ENCODE measurements around the gene IFT74.
A peak's percentile ranks its signal among the peaks of the same experiment; 100 is the strongest.

Gene IFT74

GRCh38 chr9:26946753-26947727 lies 9.2 kb upstream of the IFT74 start, which contains the start of gene PLAA:
TSS of gene PLAA (minus strand) at chr9:26947242. CDS start at chr9:26947045, 197 bp downstream.
- H3K4me1 ChIP-seq (ENCODE audit: control insufficient read depth, insufficient read depth, low read length), result peaks cover 22% of the 10 kb centered on the region
- H3K36me3 ChIP-seq (ENCODE audit: control insufficient read depth, insufficient read depth, low read length, severe bottlenecking), result no peaks in the 10 kb centered on the region
- DNase-seq (ENCODE audit: low read depth), result peak; percentile 96
- H3K27me3 ChIP-seq (replicated peaks; ENCODE audit: control insufficient read depth, insufficient read depth, low read length), result no peaks in the 10 kb centered on the region
- peak within 1 kb of the TSS; percentile 94 for H3K4me3 ChIP-seq (ENCODE audit: low read length)
- no peaks in the 10 kb centered on the region for H3K9me3 ChIP-seq (ENCODE audit: control insufficient read depth, low read length)
- peak within 1 kb of the TSS; percentile 98 for H3K9ac ChIP-seq (ENCODE audit: low read length)

GRCh38 chr9:26947736-26948135 lies 8.5 kb upstream of the IFT74 start:
- Histone ChIP-seq H3K4me3 (ENCODE audit: low read length) (peak overlapping the region; percentile 94), H3K27me3 (replicated peaks; ENCODE audit: control insufficient read depth, insufficient read depth, low read length) (no peaks in the 10 kb centered on the region), H3K9me3 (ENCODE audit: control insufficient read depth, low read length) (no peaks in the 10 kb centered on the region), H3K9ac (ENCODE audit: low read length) (peak overlapping the region; percentile 98), H3K4me1 (ENCODE audit: control insufficient read depth, insufficient read depth, low read length) (peaks cover 22% of the 10 kb centered on the region), H3K36me3 (ENCODE audit: control insufficient read depth, insufficient read depth, low read length, severe bottlenecking) (no peaks in the 10 kb centered on the region)
- DNase-seq (ENCODE audit: low read depth), result peak; percentile 34

- H3K4me3 ChIP-seq (ENCODE audit: low read length), result no peak overlapping the region
- H3K36me3 ChIP-seq (ENCODE audit: control insufficient read depth, insufficient read depth, low read length, severe bottlenecking), result no peaks in the 10 kb centered on the region
- DNase-seq (ENCODE audit: low read depth), result no peak
- no peaks in the 10 kb centered on the region for H3K27me3 ChIP-seq (replicated peaks; ENCODE audit: control insufficient read depth, insufficient read depth, low read length)
- no peaks in the 10 kb centered on the region for H3K9me3 ChIP-seq (ENCODE audit: control insufficient read depth, low read length)
- H3K4me1 ChIP-seq (ENCODE audit: control insufficient read depth, insufficient read depth, low read length), result peaks cover 17% of the 10 kb centered on the region
- H3K9ac ChIP-seq (ENCODE audit: low read length), result no peak overlapping the region
Measured at GRCh38 chr9:26949637-26950069, 6.6 kb upstream of the IFT74 start.

- no peaks in the 10 kb centered on the region for H3K27me3 ChIP-seq (replicated peaks; ENCODE audit: control insufficient read depth, insufficient read depth, low read length)
- DNase-seq (ENCODE audit: low read depth), result no peak
- H3K4me1 ChIP-seq (ENCODE audit: control insufficient read depth, insufficient read depth, low read length), result peaks cover 17% of the 10 kb centered on the region
- no peak overlapping the region for H3K9ac ChIP-seq (ENCODE audit: low read length)
- H3K9me3 ChIP-seq (ENCODE audit: control insufficient read depth, low read length), result no peaks in the 10 kb centered on the region
- no peaks in the 10 kb centered on the region for H3K36me3 ChIP-seq (ENCODE audit: control insufficient read depth, insufficient read depth, low read length, severe bottlenecking)
- no peak overlapping the region for H3K4me3 ChIP-seq (ENCODE audit: low read length)
Measured at GRCh38 chr9:26950521-26950920, 5.7 kb upstream of the IFT74 start.

GRCh38 chr9:26951794-26952193 lies 4.4 kb upstream of the IFT74 start:
- peak; percentile 7 for DNase-seq (ENCODE audit: low read depth)
- Histone ChIP-seq H3K27me3 (replicated peaks; ENCODE audit: control insufficient read depth, insufficient read depth, low read length) (no peaks in the 10 kb centered on the region), H3K4me3 (ENCODE audit: low read length) (no peak overlapping the region), H3K9me3 (ENCODE audit: control insufficient read depth, low read length) (no peaks in the 10 kb centered on the region), H3K4me1 (ENCODE audit: control insufficient read depth, insufficient read depth, low read length) (peaks cover 16% of the 10 kb centered on the region), H3K36me3 (ENCODE audit: control insufficient read depth, insufficient read depth, low read length, severe bottlenecking) (no peaks in the 10 kb centered on the region), H3K9ac (ENCODE audit: low read length) (no peak overlapping the region)

- Histone ChIP-seq H3K9ac (ENCODE audit: low read length) (no peak overlapping the region), H3K4me1 (ENCODE audit: control insufficient read depth, insufficient read depth, low read length) (peaks cover 14% of the 10 kb centered on the region), H3K9me3 (ENCODE audit: control insufficient read depth, low read length) (no peaks in the 10 kb centered on the region), H3K27me3 (replicated peaks; ENCODE audit: control insufficient read depth, insufficient read depth, low read length) (no peaks in the 10 kb centered on the region), H3K36me3 (ENCODE audit: control insufficient read depth, insufficient read depth, low read length, severe bottlenecking) (no peaks in the 10 kb centered on the region), H3K4me3 (ENCODE audit: low read length) (no peak overlapping the region)
- DNase-seq (ENCODE audit: low read depth), result no peak
Measured at GRCh38 chr9:26954050-26954508, 2.1 kb upstream of the IFT74 start.

- peak overlapping the region; percentile 95 for H3K9ac ChIP-seq (ENCODE audit: low read length)
Measured at GRCh38 chr9:26955222-26955903, 849 bp upstream of the IFT74 start.

GRCh38 chr9:26956860-26957233 lies 635 bp downstream of the IFT74 start:
- Histone ChIP-seq H3K27me3 (replicated peaks; ENCODE audit: control insufficient read depth, insufficient read depth, low read length) (no peaks in the 10 kb centered on the region), H3K9me3 (ENCODE audit: control insufficient read depth, low read length) (no peaks in the 10 kb centered on the region), H3K4me3 (ENCODE audit: low read length) (peak overlapping the region; percentile 94), H3K9ac (ENCODE audit: low read length) (peak overlapping the region; percentile 95), H3K36me3 (ENCODE audit: control insufficient read depth, insufficient read depth, low read length, severe bottlenecking) (no peaks in the 10 kb centered on the region), H3K4me1 (ENCODE audit: control insufficient read depth, insufficient read depth, low read length) (peaks cover 14% of the 10 kb centered on the region)
- DNase-seq (ENCODE audit: low read depth), result no peak

More at GRCh38 chr9:26955222-26955903, 849 bp upstream of the IFT74 start:
- H3K36me3 ChIP-seq (ENCODE audit: control insufficient read depth, insufficient read depth, low read length, severe bottlenecking), result no peaks in the 10 kb centered on the region
- no peaks in the 10 kb centered on the region for H3K9me3 ChIP-seq (ENCODE audit: control insufficient read depth, low read length)
- H3K4me3 ChIP-seq (ENCODE audit: low read length), result peak overlapping the region; percentile 94
- peak; percentile 16 for DNase-seq (ENCODE audit: low read depth)
- peaks cover 14% of the 10 kb centered on the region for H3K4me1 ChIP-seq (ENCODE audit: control insufficient read depth, insufficient read depth, low read length)
- H3K27me3 ChIP-seq (replicated peaks; ENCODE audit: control insufficient read depth, insufficient read depth, low read length), result no peaks in the 10 kb centered on the region

GRCh38 chr9:26971721-26972120 lies 15.5 kb downstream of the IFT74 start:
- no peaks in the 10 kb centered on the region for H3K9me3 ChIP-seq (ENCODE audit: control insufficient read depth, low read length)
- no peak overlapping the region for H3K9ac ChIP-seq (ENCODE audit: low read length)
- peaks cover 8% of the 10 kb centered on the region for H3K4me1 ChIP-seq (ENCODE audit: control insufficient read depth, insufficient read depth, low read length)
- no peak overlapping the region for H3K4me3 ChIP-seq (ENCODE audit: low read length)
- DNase-seq (ENCODE audit: low read depth), result no peak
- H3K27me3 ChIP-seq (replicated peaks; ENCODE audit: control insufficient read depth, insufficient read depth, low read length), result no peaks in the 10 kb centered on the region
- no peaks in the 10 kb centered on the region for H3K36me3 ChIP-seq (ENCODE audit: control insufficient read depth, insufficient read depth, low read length, severe bottlenecking)

- Histone ChIP-seq H3K4me1 (ENCODE audit: control insufficient read depth, insufficient read depth, low read length) (peaks cover 10% of the 10 kb centered on the region), H3K27me3 (replicated peaks; ENCODE audit: control insufficient read depth, insufficient read depth, low read length) (no peaks in the 10 kb centered on the region), H3K9me3 (ENCODE audit: control insufficient read depth, low read length) (no peaks in the 10 kb centered on the region), H3K9ac (ENCODE audit: low read length) (no peak overlapping the region), H3K4me3 (ENCODE audit: low read length) (no peak overlapping the region), H3K36me3 (ENCODE audit: control insufficient read depth, insufficient read depth, low read length, severe bottlenecking) (peaks cover 5% of the 10 kb centered on the region)
- no peak for DNase-seq (ENCODE audit: low read depth)
Measured at GRCh38 chr9:26973989-26974388, 17.8 kb downstream of the IFT74 start.

- no peak for DNase-seq (ENCODE audit: low read depth)
- no peak overlapping the region for H3K4me3 ChIP-seq (ENCODE audit: low read length)
- H3K9ac ChIP-seq (ENCODE audit: low read length), result no peak overlapping the region
Measured at GRCh38 chr9:26974927-26975326, 18.7 kb downstream of the IFT74 start.

More at GRCh38 chr9:26974927-26975326, 18.7 kb downstream of the IFT74 start:
- peaks cover 10% of the 10 kb centered on the region for H3K4me1 ChIP-seq (ENCODE audit: control insufficient read depth, insufficient read depth, low read length)
- peaks cover 5% of the 10 kb centered on the region for H3K36me3 ChIP-seq (ENCODE audit: control insufficient read depth, insufficient read depth, low read length, severe bottlenecking)
- H3K27me3 ChIP-seq (replicated peaks; ENCODE audit: control insufficient read depth, insufficient read depth, low read length), result no peaks in the 10 kb centered on the region
- H3K9me3 ChIP-seq (ENCODE audit: control insufficient read depth, low read length), result no peaks in the 10 kb centered on the region

Data from adipocyte (in vitro differentiated cells).